ENCODE results near the gene TRPV3.

TRPV3 gene

DNA sequence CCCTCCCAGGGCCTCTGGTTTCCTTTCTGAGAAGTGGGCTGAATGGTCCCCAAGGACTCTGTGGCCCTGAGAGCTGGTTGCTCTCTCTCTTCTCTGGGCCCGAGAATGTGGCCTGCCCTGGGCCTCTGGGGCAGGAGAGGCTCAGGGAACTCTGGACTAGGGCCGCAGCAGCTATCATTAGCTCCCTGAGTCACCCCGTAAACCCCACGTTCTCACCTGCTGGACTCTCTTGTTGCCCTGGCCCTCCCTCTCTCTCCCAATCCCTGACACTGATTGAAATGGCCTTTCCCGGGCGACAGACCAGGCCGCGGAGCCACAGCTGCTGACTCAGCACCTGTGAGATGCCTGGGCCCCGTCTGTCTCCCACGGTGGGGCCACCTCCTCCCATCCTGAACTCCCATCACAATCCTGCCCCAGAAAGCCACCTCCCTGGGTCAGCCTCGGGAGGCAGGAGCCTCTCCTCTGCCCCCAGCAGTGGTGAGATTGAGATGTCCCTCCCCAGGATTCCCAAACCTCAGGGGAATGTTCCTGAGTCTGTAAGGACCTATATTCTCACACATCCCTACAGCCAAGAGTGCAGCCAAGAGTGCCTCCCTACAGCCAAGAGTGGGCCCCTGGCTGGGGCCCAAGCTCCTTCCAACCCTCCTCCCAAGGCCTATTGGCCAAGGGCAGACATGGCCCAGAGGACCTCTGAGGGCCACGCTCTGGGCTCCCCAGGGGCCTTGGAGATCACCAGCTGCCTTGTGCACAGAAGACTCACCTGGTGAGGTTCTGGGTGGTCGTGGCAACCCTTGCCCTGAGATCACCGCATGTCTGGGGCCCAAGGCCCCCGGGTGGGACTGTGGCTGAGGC, 470 bp downstream of the TRPV3 start:
- Histone ChIP-seq H3K27ac (ENCODE audit: low read depth, low read length) (no peak overlapping the region), H3K9ac (ENCODE audit: low read length) (no peak overlapping the region), H3F3A (ENCODE audit: insufficient read depth) (no peaks in the 10 kb centered on the region; the same call in 1 of the 2 replicates), H2AFZ (ENCODE audit: low read depth, low read length, severe bottlenecking) (no peak overlapping the region), H3K79me2 (ENCODE audit: insufficient read depth, low read length) (no peaks in the 10 kb centered on the region), H4K20me1 (ENCODE audit: low read depth, low read length) (no peaks in the 10 kb centered on the region), H3K9me2 (replicated peaks; ENCODE audit: insufficient read depth, low read length) (no peaks in the 10 kb centered on the region), H3K4me2 (ENCODE audit: low read depth, low read length, poor library complexity, severe bottlenecking) (no peak overlapping the region), H3K27me3 (ENCODE audit: low read length) (no peaks in the 10 kb centered on the region), H3K4me3 (ENCODE audit: insufficient read depth, low read length, poor library complexity, severe bottlenecking) (no peak overlapping the region), H3K36me3 (ENCODE audit: low read length) (no peaks in the 10 kb centered on the region), H3K9me3 (ENCODE audit: insufficient read depth, low read length) (no peaks in the 10 kb centered on the region)
- TF ChIP-seq, protein P1, sequence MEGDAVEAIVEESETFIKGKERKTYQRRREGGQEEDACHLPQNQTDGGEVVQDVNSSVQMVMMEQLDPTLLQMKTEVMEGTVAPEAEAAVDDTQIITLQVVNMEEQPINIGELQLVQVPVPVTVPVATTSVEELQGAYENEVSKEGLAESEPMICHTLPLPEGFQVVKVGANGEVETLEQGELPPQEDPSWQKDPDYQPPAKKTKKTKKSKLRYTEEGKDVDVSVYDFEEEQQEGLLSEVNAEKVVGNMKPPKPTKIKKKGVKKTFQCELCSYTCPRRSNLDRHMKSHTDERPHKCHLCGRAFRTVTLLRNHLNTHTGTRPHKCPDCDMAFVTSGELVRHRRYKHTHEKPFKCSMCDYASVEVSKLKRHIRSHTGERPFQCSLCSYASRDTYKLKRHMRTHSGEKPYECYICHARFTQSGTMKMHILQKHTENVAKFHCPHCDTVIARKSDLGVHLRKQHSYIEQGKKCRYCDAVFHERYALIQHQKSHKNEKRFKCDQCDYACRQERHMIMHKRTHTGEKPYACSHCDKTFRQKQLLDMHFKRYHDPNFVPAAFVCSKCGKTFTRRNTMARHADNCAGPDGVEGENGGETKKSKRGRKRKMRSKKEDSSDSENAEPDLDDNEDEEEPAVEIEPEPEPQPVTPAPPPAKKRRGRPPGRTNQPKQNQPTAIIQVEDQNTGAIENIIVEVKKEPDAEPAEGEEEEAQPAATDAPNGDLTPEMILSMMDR (IDR thresholded peaks at IDR 0.05; ENCODE audit: insufficient read depth, low read length, poor library complexity, severe bottlenecking) = no peak
- TF ChIP-seq EZH2phosphoT487 (conservative IDR thresholded peaks at IDR 0.05; ENCODE audit: low read length) = no peak

DNA sequence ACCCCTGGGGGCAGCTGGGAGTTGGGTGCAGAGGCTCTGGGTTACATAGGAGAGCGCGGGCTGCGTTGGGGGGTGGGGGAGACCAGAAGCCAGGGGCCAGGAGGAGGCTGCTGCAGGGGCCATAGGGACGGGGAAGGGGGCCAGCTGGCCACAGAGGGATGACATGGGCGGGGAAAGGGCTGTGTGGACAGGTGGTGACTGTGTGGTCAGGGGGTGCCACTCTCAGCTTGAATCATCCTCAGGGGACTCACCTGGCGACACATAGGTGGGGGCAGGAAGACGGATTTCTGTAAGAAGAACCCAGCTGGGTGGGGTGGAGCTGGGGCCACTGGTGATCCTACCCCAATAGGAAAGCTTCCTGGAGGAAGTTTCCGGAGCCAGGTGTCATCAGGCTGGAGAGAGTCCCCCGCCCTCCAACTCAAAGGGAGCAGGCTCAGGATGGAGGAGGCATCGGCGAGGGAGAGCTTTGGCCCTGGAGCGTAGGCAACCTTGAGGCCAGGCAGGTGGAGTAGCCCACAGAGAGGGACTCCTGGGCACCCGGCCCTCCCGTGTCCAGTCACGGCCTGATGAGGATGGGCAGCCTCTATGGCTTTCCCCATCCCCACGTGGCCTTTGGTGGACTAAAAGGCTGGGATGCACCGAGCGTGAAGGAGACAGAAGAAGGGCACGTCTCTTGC, 1.2 kb downstream of the TRPV3 start:
- Histone ChIP-seq H3K79me2 (ENCODE audit: insufficient read depth, low read length) (no peaks in the 10 kb centered on the region), H3K9me2 (replicated peaks; ENCODE audit: insufficient read depth, low read length) (no peaks in the 10 kb centered on the region), H4K20me1 (ENCODE audit: low read depth, low read length) (no peaks in the 10 kb centered on the region), H3F3A (ENCODE audit: insufficient read depth) (no peaks in the 10 kb centered on the region; the same call in 1 of the 2 replicates), H3K4me3 (ENCODE audit: insufficient read depth, low read length, poor library complexity, severe bottlenecking) (no peak overlapping the region), H3K9ac (ENCODE audit: low read length) (no peak overlapping the region), H3K27me3 (ENCODE audit: low read length) (no peaks in the 10 kb centered on the region), H3K9me3 (ENCODE audit: insufficient read depth, low read length) (no peaks in the 10 kb centered on the region), H3K36me3 (ENCODE audit: low read length) (no peaks in the 10 kb centered on the region), H3K4me2 (ENCODE audit: low read depth, low read length, poor library complexity, severe bottlenecking) (no peak overlapping the region), H3K27ac (ENCODE audit: low read depth, low read length) (no peak overlapping the region), H2AFZ (ENCODE audit: low read depth, low read length, severe bottlenecking) (no peak overlapping the region)
- no peak for TF ChIP-seq EZH2phosphoT487 (conservative IDR thresholded peaks at IDR 0.05; ENCODE audit: low read length)
- TF ChIP-seq, protein P1 (IDR thresholded peaks at IDR 0.05; ENCODE audit: insufficient read depth, low read length, poor library complexity, severe bottlenecking) = no peak

DNA sequence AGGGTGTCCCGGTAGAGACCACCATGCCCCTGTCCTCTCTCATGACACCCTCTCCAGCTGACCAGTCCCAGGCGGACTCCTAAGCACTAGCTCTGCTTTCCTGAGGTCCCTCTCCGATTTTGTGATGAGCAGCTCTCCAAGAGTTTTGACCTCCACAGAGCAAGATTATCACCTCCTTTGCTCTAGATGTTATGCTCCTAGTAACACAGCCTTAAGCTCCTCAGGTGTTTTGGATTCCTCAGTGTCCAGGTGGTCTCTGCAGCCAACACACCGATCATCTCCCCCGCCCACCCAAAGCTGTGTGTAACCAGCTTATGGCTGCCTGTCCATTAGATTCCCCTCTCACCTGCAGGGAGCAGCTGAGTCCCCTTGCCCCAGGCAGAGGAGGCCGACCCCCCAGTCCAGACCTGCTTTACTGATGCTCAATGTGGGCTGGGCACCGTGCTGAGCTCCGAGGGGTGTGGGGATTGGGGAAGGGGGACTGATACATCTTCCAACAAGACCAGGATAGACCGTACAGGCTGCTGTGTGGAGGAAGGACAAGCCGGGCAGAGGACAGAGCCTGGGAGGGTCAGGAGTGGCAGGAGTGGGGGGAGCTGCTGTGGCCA, 2.3 kb downstream of the TRPV3 start:
- Histone ChIP-seq H4K20me1 (ENCODE audit: low read depth, low read length) (no peaks in the 10 kb centered on the region), H3K27me3 (ENCODE audit: low read length) (no peaks in the 10 kb centered on the region), H3K4me3 (ENCODE audit: insufficient read depth, low read length, poor library complexity, severe bottlenecking) (no peak overlapping the region), H3K4me2 (ENCODE audit: low read depth, low read length, poor library complexity, severe bottlenecking) (no peak overlapping the region), H3K9me3 (ENCODE audit: insufficient read depth, low read length) (no peaks in the 10 kb centered on the region), H3K36me3 (ENCODE audit: low read length) (no peaks in the 10 kb centered on the region), H2AFZ (ENCODE audit: low read depth, low read length, severe bottlenecking) (no peak overlapping the region), H3F3A (ENCODE audit: insufficient read depth) (no peaks in the 10 kb centered on the region; the same call in 1 of the 2 replicates), H3K9ac (ENCODE audit: low read length) (no peak overlapping the region), H3K27ac (ENCODE audit: low read depth, low read length) (no peak overlapping the region), H3K9me2 (replicated peaks; ENCODE audit: insufficient read depth, low read length) (no peaks in the 10 kb centered on the region), H3K79me2 (ENCODE audit: insufficient read depth, low read length) (no peaks in the 10 kb centered on the region)
- TF ChIP-seq, protein P1 (IDR thresholded peaks at IDR 0.05; ENCODE audit: insufficient read depth, low read length, poor library complexity, severe bottlenecking) = no peak
- no peak for TF ChIP-seq EZH2phosphoT487 (conservative IDR thresholded peaks at IDR 0.05; ENCODE audit: low read length)

Measured in SU-DHL-6 (cell line).